Cerebellar nuclear complex (tissue), 1 donor: ENCODE measurements around the gene SHQ1.
"Not testable (repeated sequence)": the region's sequence is repeated elsewhere in the genome, so short reads cannot be mapped to it uniquely, and the experiment has no call there.

ENCODE experiments used
- DNase-seq, 2 experiments: peaks; one replicate each; lab custom pipeline; 2025; lab: John Stamatoyannopoulos, UW

Gene SHQ1

GRCh38 chr3:72748659-72749058 is 99.6 kb downstream of the SHQ1 start:
- DNase-seq: no peak

- no peak for DNase-seq
Measured at GRCh38 chr3:72746430-72747411, 101.5 kb downstream of the SHQ1 start.

GRCh38 chr3:72745146-72745999 is 102.9 kb downstream of the SHQ1 start:
- no peak for DNase-seq

GRCh38 chr3:72744330-72744729 is 103.9 kb downstream of the SHQ1 start:
- DNase-seq: no peak

DNA sequence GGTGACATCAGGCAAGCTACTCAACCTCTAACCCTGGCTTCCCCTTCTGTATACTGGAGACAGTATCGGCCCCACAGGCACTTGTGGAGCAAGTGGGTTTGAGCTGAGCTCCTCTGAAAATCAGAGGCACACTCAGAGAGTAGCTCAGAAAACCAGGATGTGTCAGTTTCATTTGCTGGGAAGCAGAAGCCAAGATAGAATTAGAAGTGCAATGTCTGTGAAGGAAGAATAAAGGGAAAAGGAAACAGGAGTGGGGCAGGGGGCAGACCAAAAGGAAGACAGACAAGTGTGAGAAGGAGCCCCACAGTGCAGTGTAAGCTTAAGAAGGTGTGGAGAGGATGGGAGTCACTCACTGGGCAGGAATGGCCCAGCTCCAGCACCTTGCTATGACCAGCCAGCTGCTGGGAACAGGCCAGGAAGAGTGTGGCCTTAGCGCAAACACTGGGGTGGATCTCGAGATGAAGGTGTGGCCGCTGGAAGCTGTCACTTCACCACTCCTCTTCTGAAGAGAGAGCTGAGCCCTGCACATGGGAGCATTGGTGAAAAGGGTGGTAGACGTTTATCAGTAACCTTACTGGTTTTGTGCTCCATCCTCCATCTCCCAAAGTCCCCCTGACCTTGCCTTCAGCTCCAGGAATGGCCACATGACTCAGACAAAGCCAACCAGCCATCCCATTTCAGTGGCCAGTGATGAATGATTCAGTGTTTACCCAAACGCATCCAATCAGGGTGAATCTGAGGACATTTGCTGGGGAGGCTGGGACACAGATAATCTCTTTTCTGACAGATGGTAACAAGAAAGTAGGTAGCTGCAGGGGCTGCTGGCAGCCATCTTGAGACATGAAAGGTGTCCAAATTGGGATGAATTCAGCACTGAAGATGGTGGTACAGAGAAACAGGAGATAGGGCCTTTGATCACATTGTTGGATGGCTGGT is 108.4 kb downstream of the SHQ1 start:
- no peak for DNase-seq

- DNase-seq: no peak
Measured at GRCh38 chr3:72738752-72739530, 109.3 kb downstream of the SHQ1 start.

DNA sequence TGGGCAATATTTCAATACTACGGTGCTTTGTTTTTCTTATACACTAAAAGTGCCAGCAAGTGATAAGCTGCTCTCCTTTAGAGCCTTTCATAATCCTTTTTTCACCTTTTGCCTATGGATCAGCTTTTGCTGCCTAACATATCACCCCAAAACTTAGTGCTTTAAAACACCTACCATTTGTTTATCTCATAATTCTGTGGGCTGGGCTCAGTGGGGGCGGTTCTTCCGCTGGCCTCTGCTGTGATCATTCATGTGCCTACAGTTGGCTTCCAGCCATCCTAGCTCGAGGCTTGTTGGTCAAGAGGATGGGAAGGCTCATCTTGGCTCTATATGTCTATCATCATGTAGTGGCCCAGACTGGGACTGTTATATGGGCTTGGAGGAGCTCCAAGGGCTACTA is 113.2 kb downstream of the SHQ1 start:
- DNase-seq: not testable (repeated sequence)

DNA sequence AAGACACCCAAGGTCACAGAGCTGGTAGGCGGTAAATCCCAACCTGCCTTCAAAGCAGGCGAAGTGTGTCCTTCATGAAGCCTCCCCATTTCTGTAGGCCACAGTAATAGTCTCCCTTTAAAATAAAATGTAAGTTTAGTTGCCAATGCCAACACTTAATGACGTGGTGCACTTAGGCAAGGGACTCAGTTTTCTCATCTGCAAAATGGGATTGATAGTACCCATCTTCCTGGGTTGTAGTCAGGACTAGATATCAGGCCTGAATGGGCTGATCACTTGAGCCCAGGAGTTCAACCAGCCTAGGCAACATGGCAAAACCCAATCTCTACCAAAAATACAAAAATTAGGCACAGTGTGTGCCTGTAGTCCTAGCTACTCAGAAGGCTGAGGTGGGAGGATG is 114.6 kb downstream of the SHQ1 start:
- no peak for DNase-seq

GRCh38 chr3:72732666-72733345 is 115.4 kb downstream of the SHQ1 start:
- DNase-seq: not testable (repeated sequence)

GRCh38 chr3:72728958-72729467 is 119.2 kb downstream of the SHQ1 start:
- peak in 1 of 2 experiments; percentile 24 for DNase-seq

GRCh38 chr3:72728329-72728889 is 119.8 kb downstream of the SHQ1 start:
- no peak for DNase-seq

- DNase-seq: no peak
Measured at GRCh38 chr3:72727726-72728125, 120.5 kb downstream of the SHQ1 start.

DNA sequence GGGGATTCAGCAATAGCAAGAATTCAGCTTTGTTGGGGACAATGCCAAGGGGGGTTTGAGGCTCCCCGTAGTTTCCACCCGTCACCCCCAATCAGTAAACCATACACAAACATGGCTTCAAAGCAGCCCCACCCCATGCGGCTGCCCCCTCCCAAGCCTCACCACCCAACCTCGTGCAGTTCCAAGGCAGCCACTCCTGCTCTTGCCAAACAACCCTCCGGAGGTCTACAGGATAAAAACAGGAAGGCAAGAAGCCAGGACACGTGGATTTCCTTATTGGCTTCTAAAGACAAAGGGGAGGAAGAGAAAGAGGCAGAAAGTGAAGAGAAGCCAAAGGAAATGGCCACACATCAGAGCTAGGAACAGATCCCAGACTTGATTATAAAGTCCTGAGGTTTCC is 121.1 kb downstream of the SHQ1 start:
- no peak for DNase-seq

- DNase-seq: no peak
Measured at GRCh38 chr3:72725229-72725628, 123.0 kb downstream of the SHQ1 start.

DNA sequence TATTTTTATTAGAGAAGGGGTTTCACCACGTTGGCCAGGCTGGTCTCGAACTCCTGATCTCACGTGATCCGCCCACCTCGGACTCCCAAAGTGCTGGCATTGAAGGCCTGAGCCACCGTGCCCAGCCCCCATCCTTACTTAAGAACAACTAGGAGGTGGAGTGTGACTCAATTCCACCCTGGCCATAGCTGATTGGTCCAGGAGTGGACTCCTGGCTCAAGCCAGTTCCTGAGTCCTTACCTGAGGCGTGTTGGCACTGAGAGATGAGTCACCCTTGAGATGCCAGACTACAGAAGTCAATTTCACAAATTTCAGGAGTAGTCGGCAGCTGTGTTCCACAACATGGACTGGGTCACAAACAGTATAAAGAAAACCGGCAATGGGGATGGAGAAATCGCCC is 124.2 kb downstream of the SHQ1 start:
- no peak for DNase-seq

GRCh38 chr3:72722930-72723726 is 125.1 kb downstream of the SHQ1 start:
- DNase-seq: peak in 1 of 2 experiments; percentile 10

GRCh38 chr3:72721683-72722381 is 126.4 kb downstream of the SHQ1 start:
- DNase-seq: no peak

DNA sequence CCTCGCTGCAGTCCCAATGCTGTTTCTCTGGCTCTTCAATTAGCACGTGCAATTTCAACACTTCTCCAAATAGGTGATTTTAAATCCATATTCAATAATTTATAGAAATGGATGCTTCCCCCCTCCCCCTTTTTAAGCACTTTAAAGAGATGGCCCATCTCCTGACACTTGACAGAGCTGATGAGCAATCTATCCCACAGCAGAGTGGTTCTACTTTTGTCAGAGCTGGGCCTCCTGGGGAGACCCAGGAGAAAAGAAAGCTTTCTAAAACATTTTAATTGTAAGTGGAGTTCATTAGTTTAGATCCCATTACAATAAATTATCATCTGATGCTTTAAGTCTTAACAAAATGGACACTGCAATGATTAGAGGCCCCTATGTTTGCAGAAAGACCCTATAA is 127.7 kb downstream of the SHQ1 start:
- DNase-seq: no peak
